Measurements from ENCODE around the gene TEF. TPM values are rescaled to one million over a fixed set of nuclear protein-coding genes. Genes with fewer than 3 reads are reported as not detected.

TEF gene
- total and polyA plus RNA-seq, 3 experiments from 2014 or later, result 1.8 to 5.3 (median 3.5) TPM

Other genes with a start within 250 kb of the TEF start
- 10 to 100 TPM; 54.4 to 55.9 TPM for gene L3MBTL2, start 176.6 kb upstream of the TEF start, total RNA-seq
- 34.2 TPM for gene L3MBTL2, start 176.6 kb upstream of the TEF start, polyA plus RNA-seq
- gene CHADL, start 141.0 kb upstream of the TEF start, total RNA-seq, result under 1 TPM; 0.16 to 0.20 TPM
- 0.70 TPM for gene CHADL, start 141.0 kb upstream of the TEF start, polyA plus RNA-seq
- 100 to 1,000 TPM; 170 to 182 TPM for gene RANGAP1, start 95.8 kb upstream of the TEF start, total RNA-seq
- 26.9 TPM for gene RANGAP1, start 95.8 kb upstream of the TEF start, polyA plus RNA-seq
- gene ZC3H7B, start 80.4 kb upstream of the TEF start, total RNA-seq, result 10 to 100 TPM; 58.9 to 59.9 TPM
- gene ZC3H7B, start 80.4 kb upstream of the TEF start, polyA plus RNA-seq, result 1.5 TPM
- 10 to 100 TPM; 56.4 to 59.8 TPM for gene TOB2, start 64.9 kb downstream of the TEF start, total RNA-seq
- gene TOB2, start 64.9 kb downstream of the TEF start, polyA plus RNA-seq, result 24.8 TPM
- 100 to 1,000 TPM; 120 to 125 TPM for gene PHF5A, start 86.8 kb downstream of the TEF start, total RNA-seq
- 24.9 TPM for gene PHF5A, start 86.8 kb downstream of the TEF start, polyA plus RNA-seq
- gene ACO2, start 87.2 kb downstream of the TEF start, total RNA-seq, result 100 to 1,000 TPM; 112 to 114 TPM
- gene ACO2, start 87.2 kb downstream of the TEF start, polyA plus RNA-seq, result 92.5 TPM
- gene POLR3H, start 162.5 kb downstream of the TEF start, total RNA-seq, result 10 to 100 TPM; 69.9 to 78.7 TPM
- gene POLR3H, start 162.5 kb downstream of the TEF start, polyA plus RNA-seq, result 22.6 TPM
- gene CSDC2, start 179.1 kb downstream of the TEF start, total RNA-seq, result not detected
- not detected for gene CSDC2, start 179.1 kb downstream of the TEF start, polyA plus RNA-seq
- gene PMM1, start 207.9 kb downstream of the TEF start, total RNA-seq, result 10 to 100 TPM; 27.5 to 33.2 TPM
- gene PMM1, start 207.9 kb downstream of the TEF start, polyA plus RNA-seq, result 33.3 TPM
- 10 to 100 TPM; 84.2 to 86.9 TPM for gene DESI1, start 239.1 kb downstream of the TEF start, total RNA-seq
- 12.5 TPM for gene DESI1, start 239.1 kb downstream of the TEF start, polyA plus RNA-seq
- 100 to 1,000 TPM; 447 to 453 TPM for gene XRCC6, start 239.4 kb downstream of the TEF start, total RNA-seq
- 456 TPM for gene XRCC6, start 239.4 kb downstream of the TEF start, polyA plus RNA-seq

All from CD8-positive, alpha-beta memory T cell (primary cell).